Measurements from ENCODE around the gene MVK.

GRCh38 chr12:109640961-109641360 is 67.4 kb downstream of the MVK start:
- TF ChIP-seq CTCF (IDR thresholded peaks at IDR 0.05; ENCODE audit: low read depth, low read length) (no peak), POLR2A (IDR thresholded peaks at IDR 0.05; ENCODE audit: extremely low read depth, insufficient read length) (no peak), MYC (IDR thresholded peaks at IDR 0.05; ENCODE audit: low read depth, low read length) (no peak)

All from NB4 (cell line).